ENCODE results near the gene ELAVL1.

The ELAVL1 gene

GRCh38 chr19:7908742-7909461, 96.5 kb downstream of the ELAVL1 start:
- DNase-seq = no peak
